GM18870 (cell line): Measurements from ENCODE around the gene UFD1.
A peak's percentile ranks its signal among the peaks of the same experiment; 100 is the strongest.
"Not testable (repeated sequence)": the region's sequence is repeated elsewhere in the genome, so short reads cannot be mapped to it uniquely, and the experiment has no call there.

Experiments
- ATAC-seq: cut with Tn5 transposase; IDR thresholded peaks from one replicate; pipeline ENCODE4 v1.9.1; 2021; ENCODE audit warnings: moderate library complexity; ENCODE audit not compliant: unreplicated experiment

Gene UFD1

GRCh38 chr22:19451570-19451969 is 27.4 kb downstream of the UFD1 start:
- ATAC-seq, result no peak

DNA sequence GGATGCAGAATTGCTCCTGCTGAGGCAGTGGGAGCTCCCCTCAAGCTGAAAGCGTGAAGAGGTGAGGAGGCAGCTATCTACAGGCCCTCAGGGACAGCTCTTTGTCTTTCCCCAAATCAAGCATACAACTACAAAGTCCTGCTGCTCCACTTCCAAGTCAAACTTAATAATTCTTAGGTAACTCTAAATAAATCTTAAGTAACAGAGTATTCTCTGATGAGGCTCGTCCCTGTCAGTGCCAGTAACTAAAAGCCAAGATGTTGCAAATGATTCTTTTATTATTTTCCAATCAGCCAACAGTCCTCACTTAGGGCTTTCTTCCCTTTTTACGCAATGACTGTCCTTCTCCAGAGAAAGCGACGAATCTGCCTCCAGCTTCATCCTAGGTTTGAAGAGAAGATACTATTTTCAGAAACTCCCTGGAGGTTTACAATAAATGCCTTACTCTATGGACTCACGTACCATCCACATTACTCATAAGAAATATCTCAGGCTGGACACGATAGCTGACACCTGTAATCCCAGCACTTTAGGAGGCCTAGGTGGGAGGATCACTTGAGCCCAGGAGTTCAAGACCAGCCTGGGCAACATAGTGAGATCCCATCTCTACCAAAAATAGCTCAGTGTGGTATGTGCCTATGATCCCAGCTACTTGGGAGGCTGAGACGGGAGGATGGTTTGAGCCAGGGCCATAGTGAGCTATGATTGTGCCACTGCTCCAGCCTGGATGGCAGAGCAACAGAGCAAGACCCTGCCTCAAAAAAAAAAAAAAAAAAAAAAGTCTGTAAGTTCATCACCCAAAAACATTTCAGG is 28.4 kb downstream of the UFD1 start:
- ATAC-seq, result no peak

DNA sequence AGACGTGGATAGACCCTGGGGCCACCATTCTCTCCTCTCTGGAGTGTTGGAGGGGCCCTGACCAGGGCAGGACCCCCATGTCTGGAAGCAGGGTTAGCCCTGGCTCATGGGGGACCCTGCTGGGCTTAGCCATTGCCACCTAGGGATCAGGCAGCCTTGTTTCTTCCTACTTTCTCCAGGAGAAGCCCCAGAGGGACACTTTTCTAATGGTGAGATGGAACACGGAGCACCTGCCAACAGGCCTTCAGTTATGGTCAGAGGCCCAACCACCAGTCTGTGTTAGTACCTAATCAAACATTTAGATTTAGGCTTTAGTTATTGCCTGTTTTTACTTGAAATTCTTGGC is 29.6 kb downstream of the UFD1 start:
- no peak for ATAC-seq

- no peak for ATAC-seq
Measured at GRCh38 chr22:19448739-19449421, 30.1 kb downstream of the UFD1 start.

GRCh38 chr22:19448076-19448607 is 30.9 kb downstream of the UFD1 start:
- peak; percentile 7 for ATAC-seq

- ATAC-seq, result peak; percentile 66
Measured at GRCh38 chr22:19447330-19448075, 31.5 kb downstream of the UFD1 start, which contains the start of gene C22orf39. Gene C22orf39, minus strand, starts transcription at chr22:19447711. Its CDS starts 23 bp downstream, at chr22:19447688.

- ATAC-seq, result no peak
Measured at GRCh38 chr22:19446603-19447329, 32.2 kb downstream of the UFD1 start.

DNA sequence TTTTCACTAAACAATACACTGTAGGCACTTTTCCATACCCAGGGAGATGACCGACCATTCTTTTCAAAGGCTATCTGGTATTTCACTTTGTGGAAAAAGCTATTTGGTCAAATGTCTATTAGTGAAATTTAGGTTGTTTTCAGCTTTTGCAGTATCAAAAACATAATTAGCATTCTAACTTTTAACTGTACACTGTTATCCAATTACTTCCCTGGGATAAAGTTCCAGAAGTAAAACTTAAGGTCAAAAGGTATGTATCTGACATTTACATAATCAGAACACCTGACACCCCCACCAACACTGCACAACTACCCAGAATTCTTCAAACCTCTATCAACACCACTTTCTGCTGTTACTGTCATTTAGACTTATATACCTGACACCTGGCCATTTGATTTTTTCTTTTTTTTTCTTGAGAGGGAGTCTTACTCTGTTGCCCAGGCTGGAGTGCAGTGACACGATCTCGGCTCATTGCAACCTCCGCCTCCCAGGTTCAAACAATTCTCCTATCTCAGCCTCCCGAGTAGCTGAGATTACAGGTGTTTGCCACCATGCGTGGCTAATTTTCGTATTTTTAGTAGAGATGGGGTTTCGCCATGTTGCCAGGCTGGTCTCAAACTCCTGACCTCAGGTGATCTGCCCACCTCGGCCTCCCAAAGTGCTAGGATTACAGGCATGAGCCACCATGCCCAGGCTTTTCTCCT is 33.6 kb downstream of the UFD1 start:
- ATAC-seq, result not testable (repeated sequence)

GRCh38 chr22:19443544-19444211 is 35.3 kb downstream of the UFD1 start:
- ATAC-seq, result no peak

- no peak for ATAC-seq
Measured at GRCh38 chr22:19442166-19442565, 36.8 kb downstream of the UFD1 start.

- no peak for ATAC-seq
Measured at GRCh38 chr22:19440411-19441195, 38.4 kb downstream of the UFD1 start.

- no peak for ATAC-seq
Measured at GRCh38 chr22:19438298-19438697, 40.7 kb downstream of the UFD1 start.

DNA sequence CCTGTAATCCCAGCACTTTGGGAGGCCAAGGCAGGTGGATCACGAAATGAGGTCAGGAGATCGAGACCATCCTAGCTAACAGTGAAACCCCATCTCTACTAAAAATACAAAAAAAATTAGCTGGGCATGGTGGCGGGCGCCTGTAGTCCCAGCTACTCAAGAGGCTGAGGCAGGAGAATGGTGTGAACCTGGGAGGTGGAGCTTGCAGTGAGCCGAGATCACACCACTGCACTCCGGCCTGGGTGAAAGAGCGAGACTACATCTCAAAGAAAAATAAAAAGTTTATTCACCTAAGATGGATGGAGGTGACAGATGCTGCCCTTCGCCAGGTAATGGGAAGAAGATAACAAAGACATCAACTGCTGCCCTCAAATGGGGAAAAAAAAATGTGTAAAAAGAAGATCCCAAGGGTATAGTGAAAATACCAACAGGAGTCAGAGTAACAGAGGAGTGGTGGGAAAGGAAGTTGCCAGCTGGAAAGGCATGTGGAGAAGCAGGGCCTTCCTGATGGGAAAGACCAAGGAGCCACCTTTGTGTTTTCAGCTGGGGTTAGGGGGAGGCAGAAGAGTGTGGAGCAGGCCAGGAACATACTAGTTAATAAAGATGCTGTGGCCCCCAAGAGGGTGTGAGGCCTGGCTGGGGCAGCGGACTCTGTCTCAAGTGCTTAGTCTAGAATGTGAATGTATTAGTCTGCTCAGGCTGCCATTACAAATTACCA is 42.4 kb downstream of the UFD1 start:
- not testable (repeated sequence) for ATAC-seq

- ATAC-seq, result no peak
Measured at GRCh38 chr22:19434829-19435580, 44.0 kb downstream of the UFD1 start.

DNA sequence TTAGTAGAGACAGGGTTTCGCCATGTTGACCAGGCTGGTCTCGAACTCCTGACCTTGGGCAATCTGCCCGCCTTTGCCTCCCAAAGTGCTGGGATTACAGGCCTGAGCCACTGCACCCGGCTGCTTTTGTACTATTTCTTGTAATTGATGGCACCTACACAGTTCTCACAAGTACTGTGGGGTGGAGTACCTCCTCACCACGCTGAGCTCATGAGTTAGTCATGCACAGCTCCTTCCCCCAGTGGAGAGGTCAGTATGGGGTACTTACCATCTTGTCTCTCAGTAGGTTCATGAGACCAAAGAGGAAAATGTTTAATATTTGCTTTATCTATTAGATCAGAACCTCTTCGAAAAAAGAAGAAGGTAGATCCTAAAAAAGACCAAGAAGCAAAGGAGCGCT is 44.6 kb downstream of the UFD1 start:
- ATAC-seq, result no peak

DNA sequence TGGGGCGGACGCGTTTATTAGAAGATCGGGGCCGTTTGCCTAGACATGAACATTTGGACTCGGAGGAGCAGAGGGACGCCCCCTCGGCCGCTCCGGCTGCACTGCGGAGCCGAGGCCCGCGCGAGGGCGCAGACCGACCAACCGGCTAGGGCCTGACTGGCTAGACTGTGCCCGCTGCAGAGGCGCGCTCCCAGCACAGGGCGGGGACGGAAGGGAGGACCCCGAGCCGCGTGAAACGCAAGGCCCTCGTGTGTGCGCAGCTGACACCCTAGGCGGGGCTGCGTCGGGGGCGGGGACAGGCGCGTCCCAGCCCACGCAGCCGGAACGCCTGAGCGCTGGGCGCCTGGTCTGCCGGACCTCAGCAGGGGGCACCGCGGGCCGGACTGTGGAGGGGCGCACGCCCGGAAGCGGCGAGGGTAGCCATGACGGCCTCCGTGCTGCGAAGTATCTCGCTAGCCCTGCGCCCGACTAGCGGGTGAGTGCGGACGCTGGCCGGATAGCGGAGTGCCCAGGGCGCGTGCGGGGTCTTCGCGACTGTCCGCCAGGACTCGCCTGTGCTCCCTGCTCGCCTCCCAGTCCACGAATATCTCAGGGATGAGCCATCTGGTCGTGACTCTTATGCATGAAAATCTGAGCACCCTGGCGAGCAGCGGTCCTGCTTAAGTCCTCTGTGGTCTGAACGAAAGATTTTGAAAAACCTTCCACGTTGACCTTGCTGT is 46.7 kb downstream of the UFD1 start, which contains the start of gene MRPL40:
Gene MRPL40, plus strand, starts transcription at position 413 of the 719 bp plus-strand sequence. Its CDS starts 10 bp downstream, at position 423.
- ATAC-seq, result peak; percentile 38
